HEK293 (cell line): ENCODE data around the gene ABT1.

Experiments
- CTCF ChIA-PET: fragments of 350-600 bp; formaldehyde crosslinking; extraction: SDS; loops from one replicate; lab custom pipeline; 2021; ENCODE audit warnings: antibody characterized with exemption; lab: Yijun Ruan, JAX
- POLR2A ChIA-PET: fragments of 300-600 bp; formaldehyde crosslinking; extraction: SDS; loops from one replicate; lab custom pipeline; 2020; ENCODE audit warnings: antibody characterized with exemption, inconsistent platforms; lab: Yijun Ruan, JAX
- H3K27ac ChIP-seq: fragments of 200-500 bp; sonication (Bioruptor generic); 2 replicates; pipeline ENCODE4 v1.5.1; 2014; ENCODE audit warnings: low read depth, low read length, control low read depth, inconsistent platforms; ENCODE audit errors: extremely low read depth
- H3K36me3 ChIP-seq, 2 experiments: fragments of 200-500 bp in 1 of 2; sonication (Bioruptor generic) in 1 of 2; 1 replicate in 1 of 2; 2 replicates in 1 of 2; pipeline ENCODE4 v1.5.1; 2014 to 2017; ENCODE audit warnings: inconsistent platforms in 2 of 2, low read length in 2 of 2; ENCODE audit not compliant: control insufficient read depth in 2 of 2, insufficient read depth in 1 of 2
- H3K4me1 ChIP-seq: fragments of 200-500 bp; sonication (Bioruptor generic); 2 replicates; pipeline ENCODE4 v1.5.1; 2014; ENCODE audit warnings: mild to moderate bottlenecking, low read length, inconsistent platforms; ENCODE audit not compliant: control insufficient read depth, insufficient read depth
- H3K4me3 ChIP-seq: 2 replicates; pipeline ENCODE4 v1.5.1; 2011; ENCODE audit warnings: low read depth, mild to moderate bottlenecking, control low read depth, low read length, moderate library complexity
- H3K9me3 ChIP-seq: fragments of 200-500 bp; sonication (Bioruptor generic); 2 replicates; pipeline ENCODE4 v1.5.1; 2014; ENCODE audit warnings: low read depth, low read length, inconsistent platforms; ENCODE audit not compliant: control insufficient read depth, insufficient read depth
- ATF2 ChIP-seq: fragments of 450-650 bp; formaldehyde crosslinking; IDR thresholded peaks from 2 replicates; pipeline ENCODE4 v1.5.1; 2016; ENCODE audit warnings: missing biosample characterization, missing genetic modification characterization, low read depth
- KLF17 ChIP-seq: fragments of 450-650 bp; formaldehyde crosslinking; IDR thresholded peaks from 2 replicates; pipeline ENCODE4 v1.5.1; 2016; ENCODE audit warnings: missing biosample characterization, missing genetic modification characterization
- ZBTB20 ChIP-seq: fragments of 450-650 bp; formaldehyde crosslinking; IDR thresholded peaks from 2 replicates; pipeline ENCODE4 v1.5.1; 2016; ENCODE audit warnings: missing biosample characterization, missing genetic modification characterization
- ZBTB8A ChIP-seq: fragments of 450-650 bp; formaldehyde crosslinking; IDR thresholded peaks from 2 replicates; pipeline ENCODE4 v1.5.1; 2016; ENCODE audit warnings: missing biosample characterization, missing genetic modification characterization
- ZNF146 ChIP-seq: fragments of 450-650 bp; formaldehyde crosslinking; IDR thresholded peaks from 2 replicates; pipeline ENCODE4 v1.5.1; 2016; ENCODE audit warnings: missing biosample characterization, missing genetic modification characterization
- ZNF157 ChIP-seq: fragments of 450-650 bp; formaldehyde crosslinking; IDR thresholded peaks from 2 replicates; pipeline ENCODE4 v1.5.1; 2016; ENCODE audit warnings: missing biosample characterization, missing genetic modification characterization
- ZNF239 ChIP-seq: fragments of 450-650 bp; formaldehyde crosslinking; IDR thresholded peaks from 2 replicates; pipeline ENCODE4 v1.5.1; 2016; ENCODE audit warnings: missing biosample characterization, missing genetic modification characterization
- ZNF280D ChIP-seq: fragments of 450-650 bp; formaldehyde crosslinking; IDR thresholded peaks from 2 replicates; pipeline ENCODE4 v1.5.1; 2016; ENCODE audit warnings: missing biosample characterization, missing genetic modification characterization
- ZNF302 ChIP-seq: fragments of 450-650 bp; formaldehyde crosslinking; IDR thresholded peaks from 2 replicates; pipeline ENCODE4 v1.5.1; 2016; ENCODE audit warnings: missing biosample characterization, missing genetic modification characterization, low read depth
- ZNF391 ChIP-seq: fragments of 450-650 bp; formaldehyde crosslinking; IDR thresholded peaks from 2 replicates; pipeline ENCODE4 v1.5.1; 2016; ENCODE audit warnings: low read depth, missing biosample characterization, missing genetic modification characterization, borderline replicate concordance
- ZNF473 ChIP-seq: fragments of 450-650 bp; formaldehyde crosslinking; IDR thresholded peaks from 2 replicates; pipeline ENCODE4 v1.5.1; 2017; ENCODE audit warnings: missing biosample characterization, missing genetic modification characterization
- ZNF518A ChIP-seq: fragments of 450-650 bp; formaldehyde crosslinking; conservative IDR thresholded peaks from 2 replicates; pipeline ENCODE4 v1.5.1; 2016; ENCODE audit warnings: low read depth, missing biosample characterization, missing genetic modification characterization
- ZNF623 ChIP-seq: fragments of 450-650 bp; formaldehyde crosslinking; IDR thresholded peaks from 2 replicates; pipeline ENCODE4 v1.5.1; 2016; ENCODE audit warnings: missing biosample characterization, missing genetic modification characterization
- ZNF664 ChIP-seq: fragments of 450-650 bp; formaldehyde crosslinking; IDR thresholded peaks from 2 replicates; pipeline ENCODE4 v1.5.1; 2016; ENCODE audit warnings: missing biosample characterization, missing genetic modification characterization
- ZNF692 ChIP-seq: fragments of 450-650 bp; formaldehyde crosslinking; IDR thresholded peaks from 2 replicates; pipeline ENCODE4 v1.5.1; 2016; ENCODE audit warnings: missing biosample characterization, missing genetic modification characterization
- ZNF704 ChIP-seq: fragments of 450-650 bp; formaldehyde crosslinking; IDR thresholded peaks from 2 replicates; pipeline ENCODE4 v1.5.1; 2016; ENCODE audit warnings: missing biosample characterization, missing genetic modification characterization

Gene ABT1

GRCh38 chr6:26623339-26623859, 26.6 kb downstream of the ABT1 start (continued):
- TF ChIP-seq ZNF692 (tag by site-specific recombination) (no peak), ZNF664 (tag by site-specific recombination) (no peak)

GRCh38 chr6:26624557-26624956, 27.8 kb downstream of the ABT1 start:
- H3K27ac ChIP-seq: no peak overlapping the region
- POLR2A ChIA-PET: no interaction called here
- H3K36me3 ChIP-seq: no peaks in the 10 kb centered on the region
- no peaks in the 10 kb centered on the region for H3K9me3 ChIP-seq
- CTCF ChIA-PET: interaction anchor here (0.6 kb wide), 1 partner anchor 455 kb away, joined by 3 read pairs; no protein-coding TSS in a partner anchor
- no peaks in the 10 kb centered on the region for H3K4me1 ChIP-seq
- TF ChIP-seq KLF17 (no peak), ZNF146 (tag by site-specific recombination) (peak; percentile 74)
- no peak overlapping the region for H3K4me3 ChIP-seq

GRCh38 chr6:26627843-26628242, 31.1 kb downstream of the ABT1 start:
- Histone ChIP-seq H3K27ac (no peak overlapping the region), H3K36me3 (peaks cover 0 to under 1% of the 10 kb centered on the region in 2 experiments; a peak in 1 of 3 replicates), H3K4me3 (no peak overlapping the region), H3K4me1 (no peaks in the 10 kb centered on the region), H3K9me3 (no peaks in the 10 kb centered on the region)
- POLR2A ChIA-PET: no interaction called here
- CTCF ChIA-PET: no interaction called here
- TF ChIP-seq ATF2: no peak
- no peak for TF ChIP-seq KLF17
- no peak for TF ChIP-seq ZNF664 (tag by site-specific recombination)
- TF ChIP-seq ZNF518A (tag by site-specific recombination): no peak
- no peak for TF ChIP-seq ZBTB8A
- no peak for TF ChIP-seq ZNF157 (tag by site-specific recombination)
- no peak for TF ChIP-seq ZNF704 (tag by site-specific recombination)
- no peak for TF ChIP-seq ZNF302
- no peak for TF ChIP-seq ZNF239 (tag by site-specific recombination)
- no peak for TF ChIP-seq ZNF623 (tag by site-specific recombination)
- no peak for TF ChIP-seq ZNF280D (tag by site-specific recombination)
- no peak for TF ChIP-seq ZNF391 (tag by site-specific recombination)
- TF ChIP-seq ZBTB20 (tag by site-specific recombination): no peak
- TF ChIP-seq ZNF473 (tag by site-specific recombination): no peak
